Nephron progenitor cell (in vitro differentiated cells): ENCODE results near the gene PIK3CD.

Experiments used
- DNase-seq: peaks from one replicate; pipeline ENCODE4 v3.0.0; 2021
- H3K27ac Mint-ChIP-seq: 2 replicates; pipeline ENCODE4 v1.8.0; 2021; ENCODE audit warnings: mild to moderate bottlenecking, moderate library complexity, mixed read lengths
- H3K27me3 Mint-ChIP-seq: 2 replicates; pipeline ENCODE4 v1.8.0; 2021; ENCODE audit warnings: mild to moderate bottlenecking, low read depth, mixed read lengths; ENCODE audit not compliant: poor library complexity
- H3K36me3 Mint-ChIP-seq: 2 replicates; pipeline ENCODE4 v1.8.0; 2021; ENCODE audit warnings: low read depth, mixed read lengths
- H3K4me1 Mint-ChIP-seq: 2 replicates; pipeline ENCODE4 v1.8.0; 2021; ENCODE audit warnings: mixed read lengths
- H3K4me3 Mint-ChIP-seq: 2 replicates; pipeline ENCODE4 v1.8.0; 2021; ENCODE audit warnings: mild to moderate bottlenecking, moderate library complexity, mixed read lengths
- H3K9me3 Mint-ChIP-seq: 2 replicates; pipeline ENCODE4 v1.8.0; 2021; ENCODE audit warnings: mild to moderate bottlenecking, moderate library complexity, mixed read lengths
- CTCF ChIP-seq: fragments of 200-600 bp; sonication (generic); IDR thresholded peaks from 2 replicates; pipeline ENCODE4 v1.5.0; 2021; ENCODE audit warnings: antibody characterized with exemption

PIK3CD gene

GRCh38 chr1:9634582-9634981 is 16.9 kb upstream of the PIK3CD start:
- peaks cover 21% of the 10 kb centered on the region for H3K27me3 Mint-ChIP-seq
- no peak for TF ChIP-seq CTCF
- no peak overlapping the region for H3K4me3 Mint-ChIP-seq
- H3K36me3 Mint-ChIP-seq, result no peaks in the 10 kb centered on the region
- H3K9me3 Mint-ChIP-seq, result peaks cover 23% of the 10 kb centered on the region
- no peak overlapping the region for H3K27ac Mint-ChIP-seq
- no peaks in the 10 kb centered on the region for H3K4me1 Mint-ChIP-seq
- no peak for DNase-seq

- peaks cover 23% of the 10 kb centered on the region for H3K9me3 Mint-ChIP-seq
- H3K4me1 Mint-ChIP-seq, result no peaks in the 10 kb centered on the region
- no peaks in the 10 kb centered on the region for H3K36me3 Mint-ChIP-seq
- peaks cover 43% of the 10 kb centered on the region for H3K27me3 Mint-ChIP-seq
- DNase-seq, result no peak
- TF ChIP-seq CTCF, result no peak
- H3K27ac Mint-ChIP-seq, result no peak overlapping the region
- no peak overlapping the region for H3K4me3 Mint-ChIP-seq
Measured at GRCh38 chr1:9639227-9639626, 12.3 kb upstream of the PIK3CD start.

- H3K4me3 Mint-ChIP-seq, result no peak overlapping the region
- peaks cover 12% of the 10 kb centered on the region for H3K4me1 Mint-ChIP-seq
- H3K36me3 Mint-ChIP-seq, result no peaks in the 10 kb centered on the region
- H3K27ac Mint-ChIP-seq, result no peak overlapping the region
- TF ChIP-seq CTCF, result no peak
- H3K27me3 Mint-ChIP-seq, result peaks cover 43% of the 10 kb centered on the region
- no peak for DNase-seq
- peaks cover 3% of the 10 kb centered on the region for H3K9me3 Mint-ChIP-seq
Measured at GRCh38 chr1:9643351-9644256, 7.9 kb upstream of the PIK3CD start.

- Mint-ChIP-seq H3K4me1 (peaks cover 14% of the 10 kb centered on the region), H3K27me3 (peaks cover 48% of the 10 kb centered on the region), H3K27ac (no peak overlapping the region), H3K36me3 (no peaks in the 10 kb centered on the region), H3K9me3 (no peaks in the 10 kb centered on the region), H3K4me3 (no peak overlapping the region)
- no peak for TF ChIP-seq CTCF
- DNase-seq, result no peak
Measured at GRCh38 chr1:9646037-9646436, 5.5 kb upstream of the PIK3CD start.

- DNase-seq, result no peak
- TF ChIP-seq CTCF, result no peak
- peaks cover 56% of the 10 kb centered on the region for H3K27me3 Mint-ChIP-seq
- H3K27ac Mint-ChIP-seq, result no peak overlapping the region
- H3K36me3 Mint-ChIP-seq, result no peaks in the 10 kb centered on the region
- H3K4me1 Mint-ChIP-seq, result peaks cover 18% of the 10 kb centered on the region
- H3K9me3 Mint-ChIP-seq, result no peaks in the 10 kb centered on the region
- no peak overlapping the region for H3K4me3 Mint-ChIP-seq
Measured at GRCh38 chr1:9648171-9648570, 3.4 kb upstream of the PIK3CD start.

- no peak for TF ChIP-seq CTCF
- Mint-ChIP-seq H3K27ac (no peak overlapping the region), H3K9me3 (no peaks in the 10 kb centered on the region), H3K27me3 (peaks cover 66% of the 10 kb centered on the region), H3K36me3 (no peaks in the 10 kb centered on the region), H3K4me1 (peaks cover 28% of the 10 kb centered on the region), H3K4me3 (peak overlapping the region; percentile 34)
- DNase-seq, result no peak
Measured at GRCh38 chr1:9649769-9650168, 1.8 kb upstream of the PIK3CD start.
